ENCODE measurements around the gene AXDND1. TPM values are rescaled to one million over a fixed set of nuclear protein-coding genes. Genes with fewer than 3 reads are reported as not detected.
"Not testable (repeated sequence)": the region's sequence is repeated elsewhere in the genome, so short reads cannot be mapped to it uniquely, and the experiment has no call there.

Gene AXDND1
- total RNA-seq, 1 experiment from 2014 or later = not detected

GRCh38 chr1:179366093-179366800 is 476 bp downstream of the AXDND1 start:
- peak; percentile 14 for DNase-seq (ENCODE audit: low spot score)

GRCh38 chr1:179369751-179370341 is 4.1 kb downstream of the AXDND1 start:
- DNase-seq (ENCODE audit: low spot score) = peak; percentile 82

DNA sequence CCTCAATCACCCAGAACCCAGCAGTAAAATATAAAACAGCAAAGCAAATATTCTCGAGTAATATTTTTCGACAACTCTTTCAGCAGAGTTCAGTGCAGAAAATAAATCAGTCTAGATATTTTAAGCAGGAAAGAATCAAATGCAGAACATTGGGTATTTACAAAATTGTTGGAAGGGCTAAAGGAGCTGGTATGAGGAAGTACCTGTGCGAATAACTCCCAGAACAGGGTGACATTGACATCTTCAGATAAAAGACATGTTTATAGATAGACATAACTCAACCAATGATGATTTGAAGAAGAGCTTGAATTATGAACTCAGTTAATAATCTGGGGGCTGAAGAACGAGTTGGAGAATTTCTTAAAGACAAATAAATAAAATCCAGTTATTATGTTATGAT is 6.4 kb downstream of the AXDND1 start:
- DNase-seq (ENCODE audit: low spot score) = no peak

DNA sequence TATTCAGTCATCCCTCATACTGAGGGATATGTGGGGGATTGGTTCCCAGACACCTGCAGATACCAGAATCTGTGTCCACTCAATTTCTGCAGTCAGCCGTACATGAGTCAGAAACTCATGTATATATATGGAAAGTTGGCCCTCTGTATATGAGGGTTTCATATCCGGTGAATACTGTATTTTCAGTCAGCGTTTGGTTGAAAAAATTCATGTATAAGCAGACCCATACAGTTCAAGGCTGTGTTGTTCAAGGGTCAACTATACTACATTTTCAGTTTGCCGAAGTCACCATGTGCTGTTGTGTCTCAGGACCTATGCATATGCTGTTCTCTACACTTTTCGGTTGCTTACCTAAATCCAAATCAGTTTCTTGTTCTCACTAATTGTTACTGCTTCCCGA is 10.5 kb downstream of the AXDND1 start:
- no peak for DNase-seq (ENCODE audit: low spot score)

GRCh38 chr1:179380299-179380698 is 14.5 kb downstream of the AXDND1 start:
- no peak for DNase-seq (ENCODE audit: low spot score)

DNA sequence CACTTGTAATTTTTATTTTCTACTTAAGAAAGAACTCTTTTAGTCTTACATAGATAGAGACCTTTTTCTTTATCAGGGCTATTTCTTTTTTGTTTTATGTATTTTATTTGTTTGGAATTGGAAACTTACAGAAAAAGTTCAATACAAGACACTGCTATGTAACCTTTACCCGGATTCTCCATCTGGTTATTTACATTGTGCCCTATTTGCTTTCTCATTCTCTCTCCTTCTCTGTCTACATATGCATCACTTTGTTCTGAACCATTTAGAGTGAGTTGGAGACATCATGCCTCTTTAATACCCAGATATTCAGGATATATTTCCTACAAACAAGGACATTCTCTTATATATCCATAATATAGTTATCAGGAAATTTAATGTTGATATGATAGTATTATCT is 18.3 kb downstream of the AXDND1 start:
- DNase-seq (ENCODE audit: low spot score) = no peak

- DNase-seq (ENCODE audit: low spot score) = no peak
These were observed 19.7 kb downstream of the AXDND1 start for GRCh38 chr1:179385510-179385909.

DNA sequence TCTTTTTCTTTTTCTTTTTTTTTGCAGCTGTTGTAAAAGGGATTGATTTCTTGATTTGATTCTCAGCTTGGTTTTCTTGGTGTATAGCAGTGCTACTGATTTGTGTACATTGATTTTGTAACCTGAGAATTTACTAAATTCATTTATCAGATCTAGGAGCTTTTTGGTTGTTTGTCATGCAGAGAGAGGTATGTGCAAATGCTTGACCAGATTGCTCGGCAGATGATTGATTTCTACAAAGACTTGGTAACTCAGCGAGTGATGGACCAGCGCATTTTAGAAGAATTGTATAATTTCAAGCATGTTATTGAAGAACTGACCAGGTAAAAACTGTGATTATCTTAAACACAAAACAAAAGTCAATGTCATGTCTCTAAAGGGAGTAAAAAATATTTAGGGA is 27.9 kb downstream of the AXDND1 start:
- DNase-seq (ENCODE audit: low spot score) = no peak

DNA sequence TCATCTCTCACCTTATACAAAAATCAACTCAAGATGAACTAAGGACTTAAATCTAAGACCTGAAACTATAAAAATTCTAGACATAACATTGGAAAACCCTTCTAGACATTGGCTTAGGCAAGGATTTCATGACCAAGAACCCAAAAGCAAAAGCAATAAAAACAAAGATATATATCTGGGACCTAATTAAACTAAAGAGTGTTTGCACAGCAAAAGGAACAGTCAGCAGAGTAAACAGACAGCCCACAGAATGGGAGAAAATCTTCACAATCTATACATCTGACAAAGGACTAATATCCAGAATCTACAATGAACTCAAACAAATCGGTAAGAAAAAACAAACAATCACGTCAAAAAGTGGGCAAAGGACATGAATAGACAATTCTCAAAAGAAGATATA is 33.6 kb downstream of the AXDND1 start:
- DNase-seq (ENCODE audit: low spot score) = not testable (repeated sequence)

GRCh38 chr1:179417760-179418159 is 52.0 kb downstream of the AXDND1 start:
- not testable (repeated sequence) for DNase-seq (ENCODE audit: low spot score)

- not testable (repeated sequence) for DNase-seq (ENCODE audit: low spot score)
These were observed 52.9 kb downstream of the AXDND1 start for GRCh38 chr1:179418706-179419105.

DNA sequence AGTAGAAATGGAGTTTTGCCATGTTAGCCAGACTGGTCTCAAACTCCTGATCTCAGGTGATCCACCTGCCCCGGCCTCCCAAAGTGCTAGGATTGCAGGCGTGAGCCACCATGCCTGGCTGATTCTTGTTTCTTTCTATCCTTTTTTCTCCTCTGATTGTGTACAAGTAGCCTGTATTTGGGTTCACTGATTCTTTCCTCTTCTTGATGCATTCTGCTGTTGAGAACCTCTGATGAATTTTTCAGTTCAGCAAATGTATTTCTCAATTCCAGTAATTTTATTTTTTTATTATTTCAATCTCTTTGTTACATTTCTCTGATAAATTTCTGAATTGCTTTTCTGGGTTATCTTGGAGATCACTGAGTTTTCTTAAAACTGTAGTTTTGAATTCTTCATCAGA is 58.8 kb downstream of the AXDND1 start:
- DNase-seq (ENCODE audit: low spot score) = no peak

GRCh38 chr1:179425186-179425585 is 59.4 kb downstream of the AXDND1 start:
- no peak for DNase-seq (ENCODE audit: low spot score)

DNA sequence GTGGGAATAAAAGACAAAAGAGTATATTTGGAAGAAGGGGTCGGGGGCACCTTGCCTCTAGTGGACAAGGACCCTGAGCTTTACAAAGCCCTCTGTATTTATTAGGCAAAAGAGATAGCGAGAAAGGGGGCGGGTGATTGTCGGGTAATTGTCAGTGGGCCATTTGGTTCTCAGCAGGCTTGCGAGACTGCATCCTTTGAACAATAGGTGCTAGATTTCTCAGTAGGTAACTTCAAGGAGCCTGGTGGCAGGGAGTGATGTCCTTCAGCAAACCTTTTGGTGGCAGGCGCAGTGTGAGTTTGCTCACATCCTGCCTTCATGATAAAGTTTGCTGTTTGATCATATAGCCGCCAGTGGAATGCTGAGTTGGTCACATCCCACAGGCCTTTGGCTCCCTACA is 71.4 kb downstream of the AXDND1 start:
- no peak for DNase-seq (ENCODE audit: low spot score)

- not testable (repeated sequence) for DNase-seq (ENCODE audit: low spot score)
These were observed 73.9 kb downstream of the AXDND1 start for GRCh38 chr1:179439646-179440045.

DNA sequence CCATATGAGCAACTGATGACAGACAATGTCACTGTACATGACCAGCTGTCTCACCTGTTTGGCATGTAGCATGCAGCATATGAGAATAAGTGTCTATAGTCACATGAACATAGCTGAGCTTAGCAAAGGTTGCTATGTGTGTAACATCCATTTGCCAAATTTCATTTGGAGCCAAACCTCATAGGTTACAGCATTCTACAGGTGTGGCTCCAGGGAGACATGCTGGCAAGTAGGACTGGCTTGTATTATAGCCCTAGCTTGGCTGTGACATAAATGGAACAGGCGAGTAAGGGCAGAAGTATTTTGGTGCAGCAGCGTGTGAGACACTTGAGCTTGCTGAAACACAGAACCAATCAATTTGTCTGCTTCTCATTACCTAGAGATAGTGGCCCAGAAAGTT is 74.5 kb downstream of the AXDND1 start:
- DNase-seq (ENCODE audit: low spot score) = not testable (repeated sequence)

- DNase-seq (ENCODE audit: low spot score) = no peak
These were observed 75.2 kb downstream of the AXDND1 start for GRCh38 chr1:179440971-179441370.

DNA sequence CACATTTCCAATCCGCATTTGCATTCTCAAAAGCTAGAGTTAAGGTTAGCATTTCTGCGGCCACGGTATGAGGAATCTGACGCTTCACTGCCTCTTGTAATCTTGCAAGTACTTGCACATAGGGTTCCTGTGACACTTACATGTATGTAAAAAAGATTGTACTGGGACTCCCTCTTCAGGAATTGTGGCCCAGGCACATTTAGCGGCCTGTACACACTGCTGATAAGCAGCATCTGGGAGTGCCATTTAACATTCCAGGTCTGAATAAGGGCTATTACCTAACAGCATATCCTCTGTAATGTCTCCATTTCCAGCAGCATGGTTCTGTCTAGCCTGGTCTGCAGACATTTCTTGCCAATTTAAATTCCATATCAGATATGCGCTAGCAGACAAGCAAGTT is 75.7 kb downstream of the AXDND1 start:
- no peak for DNase-seq (ENCODE audit: low spot score)

GRCh38 chr1:179442846-179443245 is 77.1 kb downstream of the AXDND1 start:
- not testable (repeated sequence) for DNase-seq (ENCODE audit: low spot score)

DNA sequence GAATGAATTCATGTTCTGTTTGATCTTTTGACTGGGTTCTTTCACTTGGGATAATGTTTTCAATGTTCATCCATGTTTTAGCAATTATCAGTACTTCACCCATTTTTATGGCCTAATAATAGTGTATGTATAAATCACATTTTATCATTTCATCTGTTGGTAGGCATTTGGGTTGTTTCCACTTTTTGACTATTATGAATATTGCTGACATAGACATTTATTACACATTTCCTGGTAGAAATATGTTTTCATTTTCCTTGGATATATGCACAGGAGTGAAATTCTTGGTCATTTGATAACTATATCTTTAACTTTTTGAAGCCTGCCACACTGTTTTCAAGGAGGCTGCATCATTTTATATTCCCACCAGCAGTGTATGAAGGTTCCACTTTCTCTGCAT is 79.8 kb downstream of the AXDND1 start:
- DNase-seq (ENCODE audit: low spot score) = no peak

DNA sequence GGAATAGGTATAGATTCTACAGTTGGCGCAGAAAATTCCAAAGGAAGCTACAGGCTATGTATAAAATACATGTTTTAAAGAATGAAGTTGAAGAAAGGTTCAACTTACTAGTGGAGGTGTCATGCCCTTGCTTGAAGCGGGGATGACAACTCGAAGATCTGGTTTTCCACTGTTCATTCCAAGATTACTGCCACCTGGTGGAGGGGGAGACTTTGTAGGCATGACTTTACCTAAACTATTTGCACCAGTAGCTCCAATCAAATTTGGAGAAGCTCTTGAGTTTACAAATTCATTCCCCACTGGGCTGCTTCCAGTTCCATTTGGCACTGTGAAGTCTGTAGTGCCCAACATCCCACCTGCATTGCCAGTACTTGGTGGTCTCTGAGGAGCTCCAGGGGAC is 81.7 kb downstream of the AXDND1 start:
- DNase-seq (ENCODE audit: low spot score) = peak; percentile 58

GRCh38 chr1:179448437-179449149 is 82.8 kb downstream of the AXDND1 start:
- no peak for DNase-seq (ENCODE audit: low spot score)
